PC-9 (cell line): ENCODE data around the gene RAB3IL1. TPM values are rescaled to one million over a fixed set of nuclear protein-coding genes. Genes with fewer than 3 reads are reported as not detected.

Source experiments
- BruUV-seq: library from RNA; stranded (reverse); fragments of 400-500 nt; replicated peaks from 2 replicates; lab custom pipeline; 2021; lab: Mats Ljungman, UMichigan
- CTCF ChIA-PET: fragments of 300-600 bp; sonication (Branson Sonifier 250); formaldehyde crosslinking; loops from one replicate; lab custom pipeline; 2022; ENCODE audit warnings: antibody characterized with exemption; lab: Charles Lee
- POLR2A ChIA-PET: fragments of 300-600 bp; sonication (Branson Sonifier 250); formaldehyde crosslinking; loops from one replicate; lab custom pipeline; 2022; ENCODE audit warnings: antibody characterized with exemption; ENCODE audit not compliant: unreplicated experiment; lab: Charles Lee
- DNase-seq, 2 experiments: peaks; one replicate each; pipeline versions ENCODE4 v3.0.0 to v3.0.0-alpha.2; 2015 to 2022; ENCODE audit warnings: mixed read lengths in 1 of 2
- H2AFZ ChIP-seq: fragments of 200-600 bp; sonication (generic); 2 replicates; pipeline ENCODE4 v1.8.1; 2017; ENCODE audit warnings: antibody characterized with exemption
- H3F3A ChIP-seq: fragments of 200-600 bp; sonication (generic); 2 replicates; pipeline ENCODE4 v1.8.1; 2017; ENCODE audit warnings: antibody characterized with exemption, mild to moderate bottlenecking, low read depth; ENCODE audit not compliant: insufficient read depth
- H3K27ac ChIP-seq: fragments of 200-600 bp; sonication (generic); 2 replicates; pipeline ENCODE4 v1.6.1; 2016; ENCODE audit warnings: mixed run types
- H3K27me3 ChIP-seq: fragments of 200-600 bp; sonication (generic); 2 replicates; pipeline ENCODE4 v1.6.1; 2016; ENCODE audit warnings: low read depth, mixed run types; ENCODE audit not compliant: insufficient read depth
- H3K36me3 ChIP-seq: fragments of 200-600 bp; sonication (generic); 2 replicates; pipeline ENCODE4 v1.6.1; 2016; ENCODE audit warnings: low read depth, mixed run types
- H3K4me1 ChIP-seq: fragments of 200-600 bp; sonication (generic); replicated peaks from 2 replicates; pipeline ENCODE4 v1.6.1; 2016; ENCODE audit warnings: mixed run types; ENCODE audit not compliant: insufficient read depth
- H3K4me2 ChIP-seq: fragments of 200-600 bp; sonication (generic); 2 replicates; pipeline ENCODE4 v1.6.1; 2017; ENCODE audit warnings: mixed run types
- H3K4me3 ChIP-seq: fragments of 200-600 bp; sonication (generic); 2 replicates; pipeline ENCODE4 v1.6.1; 2016; ENCODE audit warnings: mixed run types
- H3K79me2 ChIP-seq: fragments of 200-600 bp; sonication (generic); 2 replicates; pipeline ENCODE4 v1.6.1; 2017; ENCODE audit warnings: low read depth, mixed run types
- H3K9me2 ChIP-seq: fragments of 200-600 bp; sonication (generic); 2 replicates; pipeline ENCODE4 v1.8.1; 2017; ENCODE audit warnings: mild to moderate bottlenecking; ENCODE audit not compliant: insufficient read depth
- H3K9me3 ChIP-seq: fragments of 200-600 bp; sonication (generic); 2 replicates; pipeline ENCODE4 v1.8.1; 2016; ENCODE audit warnings: low read depth; ENCODE audit not compliant: insufficient read depth
- H4K20me1 ChIP-seq: fragments of 200-600 bp; sonication (generic); 2 replicates; pipeline ENCODE4 v1.8.1; 2017; ENCODE audit not compliant: insufficient read depth
- EZH2 ChIP-seq: fragments of 200-600 bp; sonication (generic); IDR thresholded peaks from 2 replicates; pipeline ENCODE4 v1.8.0; 2017; ENCODE audit warnings: antibody characterized with exemption, low read depth
- intact Hi-C: fragments of 100-400 bp; cut with micrococcal nuclease; formaldehyde crosslinking; loops from one replicate; pipeline ENCODE4 v1.10.0; 2022; ENCODE audit not compliant: unreplicated experiment
- total RNA-seq: library from RNA; stranded (reverse); gene quantifications from 2 replicates; pipeline ENCODE4 v1.2.3, GENCODE V29; 2021
- TF ChIP-seq, protein P1 (sequence below): fragments of 200-600 bp; sonication (generic); conservative IDR thresholded peaks from 2 replicates; pipeline ENCODE4 v1.6.1; 2017; ENCODE audit warnings: mixed run types, antibody characterized with exemption, mild to moderate bottlenecking, moderate library complexity

RAB3IL1 gene
- total RNA-seq, 1 experiment from 2014 or later: 4.4 TPM

DNA sequence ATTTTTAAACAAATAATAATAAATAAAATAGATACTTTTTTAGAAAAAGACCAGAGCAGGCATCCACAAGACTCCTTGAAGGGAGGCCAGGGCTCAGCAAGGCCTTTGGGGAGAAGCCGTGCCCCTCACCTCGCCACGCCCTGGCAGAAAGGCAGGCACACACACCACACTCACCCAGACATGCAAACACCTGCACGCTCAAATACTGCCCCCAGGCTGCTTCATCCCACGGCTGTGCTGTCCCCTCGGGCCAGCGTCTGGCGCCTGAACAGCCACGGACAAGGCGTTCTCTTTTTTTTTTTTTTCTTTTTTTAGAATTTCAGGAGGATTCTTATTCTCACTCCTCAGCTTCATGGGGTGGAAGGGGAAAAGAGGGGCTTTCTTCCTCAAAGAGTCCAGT, 27.5 kb downstream of the RAB3IL1 start:
- no peaks in the 10 kb centered on the region for H3K9me3 ChIP-seq
- no peak for DNase-seq
- intact Hi-C loops: loop anchor here (2.0 kb wide), 1 partner anchor 19 kb away; no protein-coding TSS in a partner anchor
- peak overlapping the region; percentile 94; the same call in 1 of the 2 replicates for H3K4me3 ChIP-seq
- TF ChIP-seq, protein P1, sequence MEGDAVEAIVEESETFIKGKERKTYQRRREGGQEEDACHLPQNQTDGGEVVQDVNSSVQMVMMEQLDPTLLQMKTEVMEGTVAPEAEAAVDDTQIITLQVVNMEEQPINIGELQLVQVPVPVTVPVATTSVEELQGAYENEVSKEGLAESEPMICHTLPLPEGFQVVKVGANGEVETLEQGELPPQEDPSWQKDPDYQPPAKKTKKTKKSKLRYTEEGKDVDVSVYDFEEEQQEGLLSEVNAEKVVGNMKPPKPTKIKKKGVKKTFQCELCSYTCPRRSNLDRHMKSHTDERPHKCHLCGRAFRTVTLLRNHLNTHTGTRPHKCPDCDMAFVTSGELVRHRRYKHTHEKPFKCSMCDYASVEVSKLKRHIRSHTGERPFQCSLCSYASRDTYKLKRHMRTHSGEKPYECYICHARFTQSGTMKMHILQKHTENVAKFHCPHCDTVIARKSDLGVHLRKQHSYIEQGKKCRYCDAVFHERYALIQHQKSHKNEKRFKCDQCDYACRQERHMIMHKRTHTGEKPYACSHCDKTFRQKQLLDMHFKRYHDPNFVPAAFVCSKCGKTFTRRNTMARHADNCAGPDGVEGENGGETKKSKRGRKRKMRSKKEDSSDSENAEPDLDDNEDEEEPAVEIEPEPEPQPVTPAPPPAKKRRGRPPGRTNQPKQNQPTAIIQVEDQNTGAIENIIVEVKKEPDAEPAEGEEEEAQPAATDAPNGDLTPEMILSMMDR: no peak
- no peak for TF ChIP-seq EZH2
- ChIA-PET POLR2A (no interaction called here), CTCF (no interaction called here)
- BruUV-seq: TSS peak; percentile 55
- peaks cover 12% of the 10 kb centered on the region for H3K4me1 ChIP-seq
- H3K9me2 ChIP-seq: no peaks in the 10 kb centered on the region
- H4K20me1 ChIP-seq: no peaks in the 10 kb centered on the region; the same call in 1 of the 2 replicates
- no peaks in the 10 kb centered on the region for H3K36me3 ChIP-seq
- no peaks in the 10 kb centered on the region for H3K27me3 ChIP-seq
- H3K27ac ChIP-seq: no peak overlapping the region
- H2AFZ ChIP-seq: no peak overlapping the region
- H3F3A ChIP-seq: peaks cover 30% of the 10 kb centered on the region
- peak overlapping the region; percentile 98 for H3K4me2 ChIP-seq
- H3K79me2 ChIP-seq: no peaks in the 10 kb centered on the region

DNA sequence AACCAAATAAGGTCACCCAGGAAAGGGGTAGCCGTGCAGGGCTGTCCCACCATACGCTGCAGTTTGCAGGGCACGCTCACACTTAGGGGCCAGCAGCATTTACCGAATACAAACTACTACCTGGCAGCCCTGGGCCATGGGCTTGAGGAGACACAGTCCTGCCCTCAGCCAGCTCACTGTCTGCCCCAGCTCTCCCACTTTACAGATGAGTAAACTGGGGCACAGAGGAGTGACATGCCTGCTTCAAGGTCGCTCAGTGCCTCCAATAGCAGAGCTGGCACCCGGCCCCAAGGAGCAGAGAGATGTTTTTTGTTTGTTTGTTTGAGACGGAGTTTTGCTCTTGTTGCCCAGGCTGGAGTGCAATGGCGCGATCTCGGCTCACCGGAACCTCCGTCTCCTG, 28.8 kb downstream of the RAB3IL1 start:
- BruUV-seq: no TSS peak
- POLR2A ChIA-PET: no interaction called here

DNA sequence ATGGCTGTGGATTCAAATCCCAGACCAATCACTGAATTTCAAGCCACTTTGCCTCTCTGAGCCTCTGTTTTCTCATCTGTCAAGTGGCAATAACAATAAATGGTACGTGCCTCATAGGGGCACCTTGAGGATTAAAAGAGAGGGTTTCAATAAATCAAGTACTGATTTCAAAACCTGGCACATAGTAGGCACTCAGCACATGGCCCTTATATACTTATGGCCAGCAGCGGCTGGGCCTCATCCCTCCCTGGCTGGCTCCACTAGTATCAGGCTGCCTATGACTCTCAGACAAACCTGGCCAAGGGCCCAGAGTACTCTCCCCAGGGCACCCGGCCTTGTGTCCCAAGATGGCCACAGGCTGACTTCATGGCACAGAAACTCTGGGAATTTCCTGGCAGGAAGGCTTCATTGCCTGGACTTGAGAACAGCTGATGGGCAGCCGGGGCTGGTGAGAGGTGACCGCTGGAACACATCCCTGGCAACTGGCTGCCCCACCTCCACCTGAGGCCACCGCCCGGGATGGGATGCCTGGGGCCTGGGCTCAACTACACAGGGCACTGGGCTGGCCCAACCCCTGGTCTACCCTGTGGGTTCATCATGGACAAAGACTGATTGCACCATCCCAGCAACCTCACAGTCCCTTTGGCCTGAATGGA, 29.4 kb downstream of the RAB3IL1 start:
- no TSS peak for BruUV-seq
- Histone ChIP-seq H3K36me3 (no peaks in the 10 kb centered on the region), H3K9me3 (no peaks in the 10 kb centered on the region), H3F3A (peaks cover 30% of the 10 kb centered on the region), H2AFZ (no peak overlapping the region), H4K20me1 (no peaks in the 10 kb centered on the region; the same call in 1 of the 2 replicates), H3K9me2 (no peaks in the 10 kb centered on the region), H3K79me2 (no peaks in the 10 kb centered on the region), H3K27me3 (no peaks in the 10 kb centered on the region), H3K4me2 (no peak overlapping the region), H3K27ac (no peak overlapping the region), H3K4me3 (no peak overlapping the region), H3K4me1 (peaks cover 12% of the 10 kb centered on the region)
- intact Hi-C loops: loop anchor here (2.0 kb wide), 1 partner anchor 17 kb away; no protein-coding TSS in a partner anchor
- TF ChIP-seq, protein P1: no peak
- TF ChIP-seq EZH2: no peak
- DNase-seq: peak; percentile 58 to 89
- CTCF ChIA-PET: interaction anchor here (1.0 kb wide), 1 partner anchor 90 kb away, joined by 3 read pairs; no protein-coding TSS in a partner anchor
- POLR2A ChIA-PET: no interaction called here

More for the DNA sequence above, 28.8 kb downstream of the RAB3IL1 start:
- Histone ChIP-seq H3K79me2 (no peaks in the 10 kb centered on the region), H3K36me3 (no peaks in the 10 kb centered on the region), H3K4me3 (no peak overlapping the region), H3K27me3 (no peaks in the 10 kb centered on the region), H2AFZ (no peak overlapping the region), H4K20me1 (no peaks in the 10 kb centered on the region; the same call in 1 of the 2 replicates), H3F3A (peaks cover 30% of the 10 kb centered on the region), H3K9me3 (no peaks in the 10 kb centered on the region), H3K4me1 (peaks cover 12% of the 10 kb centered on the region), H3K4me2 (no peak overlapping the region), H3K27ac (no peak overlapping the region), H3K9me2 (no peaks in the 10 kb centered on the region)
- TF ChIP-seq, protein P1: no peak
- no peak for TF ChIP-seq EZH2
- no peak for DNase-seq
- intact Hi-C loops: loop anchor here (2.0 kb wide), 1 partner anchor 18 kb away; no protein-coding TSS in a partner anchor
- CTCF ChIA-PET: interaction anchor here (1.0 kb wide), 1 partner anchor 91 kb away, joined by 3 read pairs; no protein-coding TSS in a partner anchor
